Fibroblast of skin of right biceps (primary cell): Measurements from ENCODE around the gene GOLGA8T.
"Not testable (repeated sequence)": the region's sequence is repeated elsewhere in the genome, so short reads cannot be mapped to it uniquely, and the experiment has no call there.

Experiments used
- DNase-seq: peaks from one replicate; pipeline ENCODE4 v3.0.0-alpha.2; 2013

The GOLGA8T gene

GRCh38 chr15:30134751-30135150 is at the start of gene GOLGA8T:
Gene GOLGA8T, plus strand, starts transcription at chr15:30135051. Its CDS starts 98 bp downstream, at chr15:30135149.
- not testable (repeated sequence) for DNase-seq

DNA sequence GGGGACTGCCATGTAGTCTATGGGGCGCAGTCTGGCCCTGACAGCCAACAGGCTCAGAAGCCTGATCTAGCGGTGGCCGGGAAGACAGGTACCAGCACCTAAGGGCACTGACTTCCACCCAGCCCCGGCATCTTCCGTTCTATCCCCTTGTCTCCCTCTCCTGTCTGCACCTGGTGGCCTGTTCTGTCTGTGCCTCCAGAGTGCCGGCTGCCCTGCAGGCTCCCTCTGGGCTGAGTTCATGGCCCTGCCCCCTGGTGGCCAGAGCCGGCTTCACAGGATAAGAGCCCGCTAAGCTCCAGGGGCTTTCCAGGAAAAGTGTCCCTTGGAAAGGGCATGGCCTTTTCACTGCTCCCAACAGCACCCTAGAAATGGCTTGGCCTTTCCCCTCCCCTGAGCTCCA is 37.0 kb upstream of the GOLGA8T start:
- DNase-seq, result not testable (repeated sequence)

- not testable (repeated sequence) for DNase-seq
Measured at GRCh38 chr15:30102890-30103289, 32.0 kb upstream of the GOLGA8T start.

DNA sequence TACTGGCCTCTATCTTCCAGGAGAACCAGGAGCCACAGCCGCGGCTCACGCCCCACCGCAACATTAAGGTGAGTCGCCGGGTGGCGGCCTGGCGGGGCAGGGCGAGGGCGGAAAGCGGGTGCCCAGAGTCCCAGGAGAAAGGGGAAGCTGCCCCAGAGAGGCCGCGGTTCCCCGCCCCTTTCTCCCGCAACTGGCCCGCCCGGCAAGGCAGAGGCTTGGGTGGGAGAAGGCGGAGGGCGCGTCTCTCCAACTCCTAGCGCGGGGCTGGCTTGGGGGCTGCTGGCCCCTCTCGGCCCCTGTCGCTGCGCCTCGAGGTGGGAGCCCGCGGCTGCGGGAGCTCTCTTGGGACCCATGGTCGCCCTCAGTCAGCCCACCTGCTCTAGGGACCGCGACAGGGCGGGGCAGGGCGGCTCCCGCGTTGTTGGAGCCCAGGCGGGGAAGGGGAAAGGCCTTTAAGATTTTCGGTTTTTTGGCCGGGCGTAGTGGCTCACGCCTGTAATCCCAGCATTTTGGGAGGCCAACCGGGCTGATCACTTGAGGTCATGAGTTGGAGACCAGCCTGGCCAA is 30.8 kb upstream of the GOLGA8T start:
- DNase-seq, result not testable (repeated sequence)

DNA sequence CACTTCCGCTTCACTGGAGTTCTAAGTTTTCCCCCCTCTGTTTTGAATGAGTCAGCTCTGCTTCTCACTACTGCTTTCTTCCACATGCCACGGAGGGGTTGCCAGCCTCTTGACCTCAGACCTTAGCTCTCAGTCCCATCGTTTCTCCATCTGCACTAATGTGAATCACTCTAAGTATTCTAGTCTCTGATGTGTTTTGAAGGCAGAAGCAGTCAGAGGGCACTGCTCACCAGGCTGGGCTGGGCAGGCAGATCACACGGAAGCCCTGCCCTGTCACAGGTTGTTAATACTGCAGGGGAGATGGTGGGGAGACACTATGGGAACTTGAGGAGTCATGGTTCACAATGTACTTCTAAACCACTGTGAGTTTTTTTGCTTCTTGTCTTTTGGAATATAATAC is 24.3 kb upstream of the GOLGA8T start:
- not testable (repeated sequence) for DNase-seq

DNA sequence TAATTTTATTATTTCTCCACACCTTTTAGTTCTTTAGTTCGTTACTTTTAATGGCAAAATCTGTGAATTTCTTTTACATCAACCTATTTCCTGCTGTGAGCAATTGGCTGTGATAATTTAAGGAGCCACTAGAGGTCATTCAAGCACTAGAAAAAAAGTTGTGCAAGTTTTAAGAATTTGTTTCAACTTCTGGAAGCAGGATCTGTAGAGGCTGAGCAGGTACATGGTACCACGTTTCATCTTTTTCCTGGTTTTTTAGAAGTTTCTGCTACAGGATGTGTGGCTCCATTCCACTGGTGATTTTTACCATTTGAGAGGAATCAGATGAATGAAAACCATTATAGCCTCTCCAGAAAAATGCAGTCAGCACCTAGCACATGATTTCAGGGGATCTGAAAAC is 4.8 kb upstream of the GOLGA8T start:
- not testable (repeated sequence) for DNase-seq

GRCh38 chr15:30143246-30143645 is 8.4 kb downstream of the GOLGA8T start:
- DNase-seq, result not testable (repeated sequence)

- DNase-seq, result not testable (repeated sequence)
Measured at GRCh38 chr15:30149891-30150290, 15.0 kb downstream of the GOLGA8T start.

GRCh38 chr15:30162479-30163357 is 27.9 kb downstream of the GOLGA8T start:
- not testable (repeated sequence) for DNase-seq

- DNase-seq, result not testable (repeated sequence)
Measured at GRCh38 chr15:30163759-30164158, 28.9 kb downstream of the GOLGA8T start.

GRCh38 chr15:30164257-30164656 is 29.4 kb downstream of the GOLGA8T start:
- not testable (repeated sequence) for DNase-seq

DNA sequence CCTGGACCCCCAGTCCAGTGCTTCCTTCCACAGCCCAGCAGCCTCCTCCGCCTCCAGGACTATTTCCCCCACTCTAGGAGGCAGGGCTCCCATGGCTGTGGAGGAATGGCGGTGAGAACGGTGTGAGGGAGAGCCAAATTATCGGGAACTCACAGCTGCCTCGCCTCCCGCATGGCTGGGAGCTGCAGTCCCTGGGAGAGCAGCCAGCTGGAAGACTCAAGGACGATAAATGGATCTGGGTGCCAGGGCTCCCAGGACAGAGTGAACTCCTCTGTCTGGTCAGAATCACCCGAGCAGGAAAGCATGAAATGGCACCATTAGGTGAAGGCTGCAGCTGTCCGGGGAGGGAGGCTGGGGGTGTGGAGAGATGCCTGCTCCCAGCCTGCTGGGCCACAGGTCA is 32.6 kb downstream of the GOLGA8T start:
- not testable (repeated sequence) for DNase-seq

- not testable (repeated sequence) for DNase-seq
Measured at GRCh38 chr15:30167886-30168285, 33.0 kb downstream of the GOLGA8T start.

DNA sequence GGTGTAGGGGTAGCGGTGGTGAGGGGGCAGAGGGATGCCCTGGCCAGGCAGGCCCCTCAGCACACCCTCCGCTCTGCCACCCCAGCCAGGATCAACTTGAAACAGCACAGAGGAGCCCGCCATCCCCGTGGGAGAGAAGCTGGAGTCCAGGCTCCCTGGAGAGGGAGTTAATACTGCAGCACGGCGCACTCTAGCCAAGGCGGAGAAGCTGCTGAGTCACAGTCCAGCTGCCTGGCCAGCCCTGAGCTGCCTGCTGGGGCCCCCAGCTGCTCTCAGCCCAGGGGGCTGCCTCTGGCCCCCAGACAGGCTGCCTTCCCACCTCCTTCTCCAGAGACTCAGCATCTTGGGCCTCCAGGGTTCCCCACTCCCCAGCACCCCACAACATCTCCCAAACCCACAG is 36.6 kb downstream of the GOLGA8T start:
- not testable (repeated sequence) for DNase-seq

- not testable (repeated sequence) for DNase-seq
Measured at GRCh38 chr15:30173041-30173608, 38.3 kb downstream of the GOLGA8T start.

- DNase-seq, result not testable (repeated sequence)
Measured at GRCh38 chr15:30175291-30175690, 40.4 kb downstream of the GOLGA8T start.

DNA sequence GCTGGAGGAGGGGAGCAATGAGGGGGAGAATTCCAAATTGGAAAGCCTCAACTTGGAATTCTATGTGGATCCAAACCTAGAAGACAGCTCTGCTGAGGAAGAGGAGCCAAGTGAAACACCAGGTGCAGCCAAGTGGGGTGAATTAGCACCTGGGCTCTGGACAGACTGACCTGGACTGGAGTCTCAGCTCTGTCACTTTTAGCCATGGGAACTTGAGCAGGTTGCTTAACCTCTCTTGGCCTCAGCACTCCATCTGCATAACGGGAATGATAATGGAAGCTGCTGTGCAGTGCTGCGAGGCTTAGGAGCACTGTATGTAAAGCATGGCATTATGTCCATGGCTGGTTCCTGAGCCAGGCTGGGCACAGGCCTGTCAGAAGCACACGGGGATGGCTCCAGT is 41.8 kb downstream of the GOLGA8T start:
- DNase-seq, result not testable (repeated sequence)

DNA sequence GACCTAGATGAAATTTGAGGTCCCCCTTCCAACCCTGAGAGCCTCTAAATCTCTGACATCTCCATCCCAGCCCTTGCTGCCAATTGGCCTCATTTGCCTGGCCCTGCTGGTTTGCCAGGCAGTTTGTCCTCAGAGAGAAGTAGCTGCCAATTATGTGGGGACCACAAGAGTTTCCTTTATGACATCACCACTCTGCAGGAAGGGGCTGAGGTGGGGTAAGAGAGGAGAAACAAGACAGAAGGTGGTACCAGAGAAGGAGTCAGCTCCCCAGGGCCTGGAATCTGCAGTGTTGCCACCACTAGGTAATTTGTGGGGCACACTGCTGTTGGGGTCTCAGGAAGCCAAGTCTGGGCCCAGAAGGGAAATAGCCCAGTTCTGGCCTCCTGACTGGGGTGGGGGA is 45.0 kb downstream of the GOLGA8T start:
- DNase-seq, result not testable (repeated sequence)

DNA sequence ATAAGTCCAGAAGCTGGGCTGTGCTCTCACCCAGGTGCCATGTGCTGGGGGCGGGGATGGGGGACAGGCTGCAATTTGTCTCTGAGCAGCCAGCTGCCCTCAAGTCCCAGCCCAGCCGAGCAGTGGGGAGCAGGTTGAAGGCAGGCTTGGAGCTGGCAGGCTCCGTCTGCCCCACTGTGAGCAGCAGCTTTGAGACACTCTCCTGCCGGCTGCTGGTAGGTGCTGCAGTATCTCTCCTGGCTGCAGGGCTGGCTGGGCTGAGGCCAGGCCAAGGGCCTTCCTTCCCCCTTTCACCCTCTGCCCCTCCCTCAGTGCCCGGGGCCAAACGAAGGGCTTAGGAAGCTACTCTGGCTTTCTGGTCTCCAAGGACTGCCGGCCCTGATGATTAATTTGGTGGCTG is 50.6 kb downstream of the GOLGA8T start:
- DNase-seq, result not testable (repeated sequence)

DNA sequence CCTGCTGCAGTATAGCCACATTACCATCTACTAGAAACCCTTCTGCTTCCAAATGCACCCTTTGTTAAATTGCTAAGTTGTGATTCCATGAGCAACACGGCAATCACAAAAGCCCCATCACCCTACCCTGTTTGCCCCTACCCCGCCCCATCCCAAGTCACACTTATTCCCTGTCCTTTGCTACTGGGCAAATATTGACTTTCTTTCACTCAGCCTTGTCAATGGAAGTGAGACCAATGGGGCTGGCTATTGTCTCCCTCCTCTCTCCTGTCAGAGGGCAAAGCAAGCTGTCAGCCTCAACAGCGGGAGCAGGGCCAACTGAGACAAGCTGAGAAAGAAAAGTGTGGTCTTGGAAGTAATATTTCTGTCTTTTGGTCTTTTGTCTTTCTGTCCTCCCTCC is 52.6 kb downstream of the GOLGA8T start:
- DNase-seq, result not testable (repeated sequence)

DNA sequence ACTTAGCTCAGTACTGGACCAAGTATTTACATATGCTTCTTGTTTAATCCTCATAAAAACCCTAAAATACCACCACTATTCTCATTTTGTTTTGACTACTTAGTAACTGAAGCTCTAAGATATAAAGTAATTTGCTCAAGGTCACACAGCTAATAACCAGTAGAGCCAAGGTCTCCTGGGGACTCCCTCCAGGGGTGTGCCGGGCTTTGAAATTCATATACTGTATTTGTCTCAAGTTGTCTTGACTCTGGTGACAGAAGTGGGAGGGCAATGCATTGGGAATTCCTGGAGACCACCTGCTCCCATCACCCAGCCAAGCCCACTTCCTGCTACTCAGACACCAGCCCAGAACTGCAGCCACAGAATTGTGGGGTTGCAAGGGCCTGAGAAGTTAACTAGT is 54.9 kb downstream of the GOLGA8T start:
- not testable (repeated sequence) for DNase-seq

- DNase-seq, result not testable (repeated sequence)
Measured at GRCh38 chr15:30191143-30191542, 56.3 kb downstream of the GOLGA8T start.

DNA sequence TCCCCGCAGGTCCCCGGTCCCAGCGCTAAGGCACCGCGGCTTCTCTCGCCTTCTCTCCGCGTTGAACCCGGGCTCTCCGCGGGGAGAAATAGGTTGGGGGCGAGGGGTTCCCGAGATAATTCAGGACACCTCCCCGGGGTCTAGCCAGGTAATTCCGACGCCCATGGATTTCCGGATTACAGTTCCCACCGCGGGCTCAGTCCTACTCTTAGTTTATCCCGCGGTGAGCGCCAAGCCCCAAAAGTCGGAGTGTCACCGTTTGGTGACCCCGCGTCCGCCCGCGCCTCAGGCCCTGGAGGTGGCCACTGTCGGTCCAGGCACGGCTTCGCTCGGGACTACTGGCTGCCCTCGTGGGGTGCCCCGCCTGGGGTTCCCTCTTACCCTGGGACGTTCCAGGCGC is 56.8 kb downstream of the GOLGA8T start:
- DNase-seq, result not testable (repeated sequence)
